GM18520 (cell line): ENCODE data around the gene SLC25A33.

Experiments used
- ATAC-seq: cut with Tn5 transposase; IDR thresholded peaks from one replicate; pipeline ENCODE4 v1.9.1; 2021; ENCODE audit not compliant: unreplicated experiment

The SLC25A33 gene

DNA sequence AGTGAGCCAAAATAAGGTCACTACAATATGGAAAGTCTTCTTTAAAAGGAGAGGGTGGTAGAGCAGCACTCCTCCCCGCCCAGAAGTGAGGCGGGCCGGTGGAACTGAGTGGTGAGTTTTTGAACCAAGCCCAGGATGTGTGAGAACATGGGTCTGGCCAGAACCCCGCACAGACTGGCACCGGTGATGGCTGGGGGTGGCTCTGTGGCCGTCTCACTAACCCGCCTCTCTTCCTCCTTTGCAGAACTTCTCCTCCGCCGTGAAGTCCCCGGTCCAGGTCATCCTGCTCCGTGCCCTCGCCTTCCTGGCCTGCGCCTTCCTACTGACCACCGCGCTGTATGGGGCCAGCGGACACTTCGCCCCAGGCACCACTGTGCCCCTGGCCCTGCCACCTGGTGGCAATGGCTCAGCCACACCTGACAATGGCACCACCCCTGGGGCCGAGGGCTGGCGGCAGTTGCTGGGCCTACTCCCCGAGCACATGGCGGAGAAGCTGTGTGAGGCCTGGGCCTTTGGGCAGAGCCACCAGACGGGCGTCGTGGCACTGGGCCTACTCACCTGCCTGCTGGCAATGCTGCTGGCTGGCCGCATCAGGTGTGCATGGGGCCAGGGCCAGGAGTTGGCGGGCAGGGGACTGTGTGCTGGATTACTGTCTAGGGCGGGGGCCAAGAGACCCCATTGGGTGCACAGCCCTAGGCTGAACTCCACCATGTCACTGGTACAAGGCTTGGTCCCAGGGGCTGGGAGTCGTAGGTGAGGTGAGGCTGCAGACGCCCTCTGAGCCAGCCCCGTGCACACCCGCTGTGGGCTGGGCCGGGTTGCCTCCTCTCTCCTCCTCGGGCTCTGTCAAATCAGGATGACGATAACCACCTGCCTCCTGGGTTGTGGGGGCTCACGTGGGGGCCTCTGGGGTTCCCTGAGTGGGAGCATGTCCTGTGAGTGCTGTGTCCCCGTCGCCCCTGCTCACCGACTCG is 61.9 kb downstream of the SLC25A33 start:
- no peak for ATAC-seq

DNA sequence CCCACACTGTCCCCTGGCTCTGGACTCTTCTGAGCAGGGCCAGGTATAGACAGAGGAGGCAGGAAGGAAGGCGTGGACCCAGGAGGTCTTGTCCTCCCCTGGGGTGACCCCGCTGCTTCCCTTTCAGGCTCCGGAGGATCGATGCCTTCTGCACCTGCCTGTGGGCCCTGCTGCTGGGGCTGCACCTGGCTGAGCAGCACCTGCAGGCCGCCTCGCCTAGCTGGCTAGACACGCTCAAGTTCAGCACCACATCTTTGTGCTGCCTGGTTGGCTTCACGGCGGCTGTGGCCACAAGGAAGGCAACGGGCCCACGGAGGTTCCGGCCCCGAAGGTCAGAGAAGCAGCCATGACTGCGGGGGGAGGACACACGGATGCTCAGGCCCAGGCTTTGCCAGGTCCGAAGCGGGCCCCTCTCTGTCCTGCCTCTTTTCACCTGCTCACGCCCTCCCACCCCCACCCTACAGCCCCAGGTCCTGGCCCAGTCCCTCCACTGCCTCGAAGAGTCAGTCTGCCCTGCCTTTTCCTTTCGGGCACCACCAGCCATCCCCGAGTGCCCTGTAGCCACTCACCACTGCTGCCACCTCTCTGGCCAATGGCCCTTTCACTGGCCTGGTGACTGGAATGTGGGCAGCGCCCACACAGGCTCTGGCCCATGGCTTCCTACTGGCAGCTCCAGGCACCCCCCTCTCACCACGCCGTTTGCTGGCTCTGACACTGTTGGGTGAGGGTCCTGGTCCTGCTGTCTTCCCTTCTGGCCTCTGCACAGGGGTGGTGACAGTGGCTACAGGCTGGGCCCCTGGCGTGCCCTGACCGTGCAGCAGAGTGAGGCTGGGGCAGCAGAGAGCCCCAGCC is 62.9 kb downstream of the SLC25A33 start:
- no peak for ATAC-seq

DNA sequence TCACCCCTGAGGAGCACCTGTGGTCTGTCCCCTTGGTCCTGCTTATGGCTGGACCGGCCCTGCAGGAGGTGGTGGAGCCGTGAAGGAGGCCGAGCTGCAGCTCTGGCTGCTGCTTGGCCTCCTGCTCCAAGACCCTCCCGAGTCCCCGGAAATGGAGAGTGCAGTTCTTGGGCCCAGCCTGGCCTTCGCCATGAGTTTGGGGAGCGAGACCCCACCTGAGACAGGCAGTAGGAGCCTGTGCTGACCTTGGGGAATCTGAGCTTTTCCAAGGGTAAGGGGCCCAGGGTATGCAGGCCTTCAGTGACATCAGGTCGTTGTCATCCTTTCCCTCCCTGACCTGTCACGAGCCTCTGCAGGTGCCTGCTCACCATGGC is 63.5 kb downstream of the SLC25A33 start:
- ATAC-seq, result no peak

DNA sequence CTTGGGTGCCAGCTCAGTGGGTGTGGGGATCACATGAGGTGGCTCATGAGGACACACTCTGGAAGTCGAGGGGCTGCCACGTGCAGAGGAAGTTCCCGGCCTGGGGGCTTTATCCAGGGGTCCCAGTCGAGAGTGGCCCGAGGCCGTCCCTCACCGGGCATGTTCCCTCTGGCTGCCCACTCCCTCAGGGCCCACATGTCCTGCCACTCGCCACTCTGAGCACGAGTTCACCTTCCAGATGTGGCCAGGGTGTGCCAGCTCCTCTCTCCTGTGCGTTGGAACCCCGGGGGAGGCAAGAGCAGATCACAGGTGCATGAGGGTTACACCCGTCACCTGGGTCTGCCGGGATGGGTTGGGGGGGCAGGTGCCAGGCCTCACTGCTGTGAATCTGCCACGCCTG is 64.0 kb downstream of the SLC25A33 start:
- no peak for ATAC-seq

DNA sequence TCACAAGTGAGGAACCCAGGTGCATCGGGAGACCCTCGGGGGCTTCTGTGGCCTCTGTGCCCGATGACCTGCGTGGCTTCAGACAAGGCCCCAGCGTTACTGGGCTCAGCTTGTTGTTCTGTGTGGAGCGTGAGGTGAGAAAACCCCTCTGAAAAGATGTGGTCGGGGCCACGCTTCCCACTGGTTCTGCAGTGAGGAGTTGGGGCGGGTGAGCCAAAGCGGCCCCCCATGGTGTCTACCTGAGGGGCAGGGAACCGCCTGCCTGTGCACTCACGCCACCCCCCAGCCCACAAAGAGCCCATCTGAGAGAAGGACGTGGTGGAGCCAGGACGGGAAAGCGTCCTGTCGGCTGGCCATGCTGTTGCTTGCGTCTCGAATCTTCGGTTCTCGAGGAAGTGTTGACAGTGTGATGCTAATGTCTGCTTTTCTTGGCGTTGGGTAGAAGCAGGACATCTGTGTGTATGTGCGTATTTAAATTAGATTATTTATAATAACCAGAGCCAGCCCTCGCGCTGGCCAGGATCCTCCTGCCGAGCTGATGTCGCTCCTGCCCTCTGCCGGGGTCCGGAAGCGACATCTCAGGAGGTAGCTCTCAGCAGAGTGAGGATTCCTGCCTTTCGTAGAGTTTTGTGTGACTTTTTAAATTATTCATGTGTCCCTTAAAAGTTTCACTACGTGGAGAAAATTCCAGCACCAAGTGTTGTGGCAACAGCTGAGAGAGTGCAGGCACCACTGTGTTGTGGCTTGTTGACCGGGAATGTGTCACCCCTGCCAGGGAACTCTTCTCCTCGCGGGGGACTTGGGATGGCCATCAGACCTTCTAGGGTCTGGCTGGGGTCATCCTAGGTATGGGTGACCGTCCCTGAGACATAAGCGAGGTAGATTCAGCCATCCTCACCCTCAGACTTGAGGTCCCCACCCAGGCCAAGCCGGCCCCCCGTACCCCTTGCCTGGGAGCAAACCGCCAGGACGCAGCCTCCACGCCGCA is 64.8 kb downstream of the SLC25A33 start:
- ATAC-seq, result no peak

DNA sequence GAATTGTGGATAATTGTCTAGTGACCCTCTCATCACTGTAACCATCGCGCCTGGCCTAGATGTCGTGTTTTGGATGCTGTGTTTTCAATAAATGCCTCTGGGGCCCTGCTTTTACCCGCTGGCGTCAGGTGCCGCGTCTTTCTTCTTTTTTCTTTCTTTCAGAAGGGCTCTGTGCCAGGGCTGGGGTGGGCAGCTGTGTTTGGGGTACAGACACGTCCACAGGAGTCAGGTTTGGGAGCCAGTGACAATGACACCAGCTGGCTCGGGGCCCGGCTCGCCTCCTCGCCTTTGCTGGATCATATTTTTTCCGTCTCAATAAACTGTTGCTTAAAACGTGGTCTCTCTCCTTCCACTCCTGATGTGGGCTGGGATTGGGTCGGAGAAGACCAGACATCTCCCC is 65.6 kb downstream of the SLC25A33 start:
- no peak for ATAC-seq

DNA sequence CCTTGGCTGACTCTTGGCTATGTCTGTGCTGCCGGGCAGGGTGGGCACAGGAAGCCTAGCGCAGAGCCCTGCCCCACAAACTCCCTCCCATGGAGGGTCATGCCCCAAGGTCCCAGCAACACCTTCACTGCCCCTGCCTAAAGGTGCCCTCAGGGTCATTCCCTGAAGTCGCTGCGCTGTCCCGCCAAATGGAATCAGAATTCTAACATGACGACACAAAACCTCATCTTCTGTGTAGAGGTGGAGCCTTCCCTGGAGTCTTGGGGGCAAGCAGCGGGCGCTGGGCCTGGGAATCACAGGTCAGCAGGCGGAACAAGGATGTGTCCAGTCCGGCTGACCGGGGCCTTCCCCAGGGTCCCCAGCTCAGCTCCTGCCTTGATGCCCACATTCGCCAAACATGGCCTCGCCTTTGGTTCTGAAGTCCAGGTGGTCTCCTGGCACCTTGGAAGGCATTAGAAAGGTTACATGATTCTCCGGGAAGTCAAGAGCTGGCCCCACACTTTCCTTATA is 66.7 kb downstream of the SLC25A33 start:
- no peak for ATAC-seq

DNA sequence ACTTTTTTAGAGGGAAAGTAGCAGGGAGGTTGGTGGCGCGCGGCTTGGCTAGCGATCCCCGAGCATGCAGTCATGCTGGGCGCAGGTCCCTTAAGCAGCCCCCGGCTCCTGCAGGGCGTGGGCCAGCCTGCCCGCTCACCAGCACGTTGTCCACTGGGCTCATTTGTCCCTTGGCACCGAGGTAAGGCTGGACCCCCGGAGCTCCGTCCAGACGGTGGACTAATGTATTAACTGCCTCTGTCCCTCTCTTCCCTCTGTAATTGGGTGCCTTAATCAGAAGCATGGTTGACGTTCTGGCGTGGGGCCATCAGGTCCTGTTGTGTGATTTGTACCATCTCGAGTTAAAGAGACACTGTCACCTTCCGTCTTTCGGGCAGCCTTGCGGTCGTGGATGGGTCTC is 67.2 kb downstream of the SLC25A33 start:
- ATAC-seq, result no peak

DNA sequence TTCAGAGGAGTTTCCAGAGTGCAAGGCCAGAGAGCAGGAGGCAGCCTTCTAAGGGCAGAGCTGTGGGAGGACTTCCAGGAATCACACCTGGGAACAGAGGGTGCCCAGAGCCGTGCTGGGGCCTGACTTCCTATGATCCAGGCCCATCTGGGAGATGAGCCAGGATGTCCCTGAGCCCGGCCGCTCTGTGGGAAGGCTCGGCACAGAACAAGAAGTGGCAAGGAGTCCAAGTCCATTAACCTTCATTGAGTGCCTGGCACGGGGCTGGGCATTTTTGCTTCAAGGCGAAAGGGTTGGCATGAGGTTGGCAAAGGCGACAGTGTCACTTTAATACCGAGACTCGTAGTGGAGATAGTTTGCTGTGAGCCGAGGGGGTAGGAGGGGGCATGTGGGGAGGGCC is 67.7 kb downstream of the SLC25A33 start:
- no peak for ATAC-seq

DNA sequence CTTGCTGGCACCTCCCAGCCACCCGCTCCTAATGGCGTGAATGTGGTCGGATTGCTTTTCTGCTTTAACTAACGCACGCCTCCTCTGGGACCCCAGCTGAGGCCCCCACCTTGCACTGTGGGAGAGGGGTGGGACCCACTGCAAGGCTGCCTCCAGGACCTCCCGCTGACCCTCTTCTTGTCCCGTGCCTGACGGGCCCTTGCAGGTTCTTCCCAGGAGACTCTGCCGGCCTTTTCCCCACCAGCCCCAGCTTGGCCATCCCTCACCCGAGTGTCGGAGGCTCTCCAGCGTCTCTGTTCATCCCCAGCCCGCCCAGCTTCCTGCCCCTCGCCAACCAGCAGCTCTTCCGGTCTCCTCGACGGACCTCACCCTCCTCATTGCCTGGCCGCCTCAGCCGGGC is 68.1 kb downstream of the SLC25A33 start:
- ATAC-seq, result no peak

DNA sequence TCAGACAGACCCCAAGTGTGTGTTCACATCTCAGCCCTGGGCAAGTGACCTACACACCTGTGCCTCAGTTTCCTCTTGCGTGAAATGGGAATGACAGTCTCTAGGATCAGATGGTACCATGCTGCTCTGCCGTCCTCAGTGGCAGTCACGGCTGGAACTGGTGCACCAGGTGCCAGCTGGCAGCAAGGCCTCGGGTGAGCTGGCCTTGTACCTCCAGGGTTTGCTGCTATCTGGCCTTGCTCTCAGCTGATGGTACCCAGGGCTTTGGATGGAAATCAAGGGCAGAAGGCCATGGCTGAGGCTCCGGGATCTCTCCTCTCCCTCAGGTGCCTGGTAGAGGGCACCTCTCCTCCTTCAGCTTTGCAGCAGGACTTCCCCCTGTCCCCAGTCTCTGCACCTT is 70.7 kb downstream of the SLC25A33 start:
- ATAC-seq, result no peak

DNA sequence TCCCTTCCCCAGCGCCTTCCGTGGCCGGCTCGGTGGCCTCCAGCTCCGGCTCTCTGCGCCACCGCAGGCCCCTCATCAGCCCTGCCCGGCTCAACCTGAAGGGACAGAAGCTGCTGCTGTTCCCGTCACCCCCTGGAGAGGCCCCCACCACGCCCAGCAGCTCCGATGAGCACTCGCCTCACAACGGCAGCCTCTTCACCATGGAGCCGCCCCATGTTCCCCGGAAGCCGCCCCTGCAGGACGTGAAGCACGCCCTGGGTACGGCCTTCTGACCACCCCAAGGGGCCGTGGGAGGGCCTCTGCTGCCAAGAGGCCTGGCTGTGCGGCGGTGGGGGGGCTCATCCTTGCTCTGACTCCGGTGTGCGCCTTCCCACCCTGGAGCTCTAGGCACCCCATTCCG is 71.3 kb downstream of the SLC25A33 start:
- ATAC-seq, result no peak

DNA sequence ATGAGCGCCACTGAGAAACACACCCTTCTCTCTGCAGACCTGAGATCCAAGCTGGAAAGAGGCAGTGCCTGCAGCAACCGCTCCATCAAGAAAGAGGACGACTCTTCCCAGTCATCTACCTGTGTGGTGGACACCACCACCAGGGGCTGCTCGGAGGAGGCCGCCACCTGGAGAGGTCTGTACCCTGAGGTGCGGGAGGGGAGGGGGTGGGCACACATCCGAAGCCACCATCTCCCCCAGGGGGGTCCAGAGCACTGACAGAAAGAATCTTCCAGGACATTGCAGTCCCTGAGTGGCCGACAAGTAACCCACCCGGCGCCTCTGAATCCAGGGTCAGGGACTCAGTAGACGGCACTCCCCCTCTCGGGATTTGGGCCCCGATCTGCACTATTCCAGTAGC is 72.5 kb downstream of the SLC25A33 start:
- ATAC-seq, result no peak

DNA sequence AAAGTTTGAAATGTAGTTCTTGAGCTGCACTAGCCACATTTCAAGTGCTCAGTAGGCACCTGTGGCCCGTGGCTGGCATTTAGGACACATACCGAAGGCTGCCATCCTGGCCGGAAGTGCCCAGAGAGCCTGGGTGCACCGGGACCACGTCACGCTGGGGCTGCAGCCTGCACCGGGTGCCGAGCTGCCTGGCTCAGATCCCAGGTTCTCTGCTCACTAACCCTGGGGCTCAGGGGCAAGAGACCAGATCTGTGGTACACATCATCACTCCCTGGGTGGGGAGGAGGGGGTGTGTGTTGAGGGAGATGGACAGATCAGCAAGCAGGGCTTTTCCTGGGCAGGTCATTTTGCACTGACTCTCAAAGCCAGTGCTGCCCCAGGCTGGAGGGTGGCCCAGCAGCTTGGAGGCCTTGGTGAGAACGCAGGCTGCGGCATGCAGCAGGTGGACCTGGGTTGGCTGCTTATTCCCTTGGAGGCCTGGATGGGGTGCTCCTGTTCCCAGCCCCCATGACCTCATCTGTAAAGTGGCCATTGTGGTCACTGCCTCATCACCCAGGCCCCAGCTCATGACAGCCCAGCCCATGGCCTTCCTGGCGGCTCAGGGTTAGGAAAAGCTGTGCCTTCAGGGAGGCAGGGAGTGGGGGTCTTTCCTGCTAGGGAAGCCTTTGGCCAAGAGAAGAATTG is 73.0 kb downstream of the SLC25A33 start:
- ATAC-seq, result no peak

DNA sequence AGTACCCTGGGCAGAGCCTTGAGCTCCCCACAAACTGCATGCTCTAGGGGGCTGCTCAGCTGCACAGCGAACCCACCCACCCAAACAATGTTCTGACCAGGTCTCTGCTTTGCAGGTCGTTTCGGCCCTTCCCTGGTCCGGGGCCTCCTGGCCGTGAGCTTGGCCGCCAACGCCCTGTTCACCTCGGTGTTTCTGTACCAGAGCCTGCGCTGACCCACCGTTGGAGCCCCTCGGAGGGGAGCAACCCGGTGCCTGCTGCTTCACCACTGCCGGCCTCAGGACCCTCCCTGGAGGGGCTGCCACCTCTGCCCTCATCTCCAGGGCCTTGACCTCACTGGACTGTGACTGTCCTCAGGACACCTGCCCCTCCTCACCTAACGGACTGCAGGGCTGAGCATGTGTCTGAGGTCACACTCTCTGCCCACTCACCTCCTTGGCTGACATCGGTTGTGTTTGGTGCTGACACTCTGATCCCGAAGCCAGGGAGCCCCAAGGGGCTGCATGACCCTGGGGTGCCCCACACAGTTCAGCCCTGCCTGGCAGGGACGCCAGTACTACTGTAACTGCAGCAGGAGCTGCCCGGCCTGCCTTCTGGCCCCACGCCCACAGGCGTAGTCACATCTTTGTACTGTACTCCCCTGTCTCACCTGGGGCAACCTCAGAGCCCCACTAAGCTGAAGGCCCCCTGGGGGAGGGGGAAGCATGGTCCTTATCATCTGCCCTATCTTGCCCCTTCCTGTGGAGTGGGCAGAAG is 73.8 kb downstream of the SLC25A33 start:
- no peak for ATAC-seq

DNA sequence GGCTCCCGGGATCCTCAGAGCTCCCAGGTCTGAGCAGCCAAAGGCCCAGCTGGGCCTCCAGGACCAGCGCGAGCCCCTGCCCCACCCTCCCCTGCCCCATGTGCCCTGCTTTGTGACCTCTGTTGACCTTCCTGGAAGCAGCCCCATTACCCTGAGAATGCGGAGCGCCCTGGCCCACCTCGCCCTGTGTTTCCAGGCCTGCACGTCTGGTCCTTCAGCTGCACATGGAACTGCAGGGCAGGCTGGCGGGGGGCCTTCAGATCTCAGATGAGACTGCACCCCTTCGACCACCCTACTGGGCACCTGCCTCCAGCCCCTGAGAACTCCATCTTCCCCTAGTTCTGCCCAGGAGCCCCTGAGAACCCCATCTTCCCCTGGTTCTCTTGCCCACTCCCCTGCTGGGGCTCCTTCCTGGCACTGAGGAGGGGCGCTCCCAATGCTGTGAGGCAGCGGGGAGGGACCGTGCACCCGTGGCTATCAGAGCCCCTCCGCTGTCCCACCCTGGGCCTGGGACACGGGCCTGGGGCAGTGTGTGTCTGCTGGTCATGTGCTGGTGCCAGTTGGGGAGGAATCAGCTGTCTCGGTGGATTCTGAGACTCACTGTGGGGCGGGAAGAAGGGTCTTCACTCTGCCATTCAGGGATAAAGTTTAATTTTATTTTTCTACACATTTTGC is 74.5 kb downstream of the SLC25A33 start:
- no peak for ATAC-seq

DNA sequence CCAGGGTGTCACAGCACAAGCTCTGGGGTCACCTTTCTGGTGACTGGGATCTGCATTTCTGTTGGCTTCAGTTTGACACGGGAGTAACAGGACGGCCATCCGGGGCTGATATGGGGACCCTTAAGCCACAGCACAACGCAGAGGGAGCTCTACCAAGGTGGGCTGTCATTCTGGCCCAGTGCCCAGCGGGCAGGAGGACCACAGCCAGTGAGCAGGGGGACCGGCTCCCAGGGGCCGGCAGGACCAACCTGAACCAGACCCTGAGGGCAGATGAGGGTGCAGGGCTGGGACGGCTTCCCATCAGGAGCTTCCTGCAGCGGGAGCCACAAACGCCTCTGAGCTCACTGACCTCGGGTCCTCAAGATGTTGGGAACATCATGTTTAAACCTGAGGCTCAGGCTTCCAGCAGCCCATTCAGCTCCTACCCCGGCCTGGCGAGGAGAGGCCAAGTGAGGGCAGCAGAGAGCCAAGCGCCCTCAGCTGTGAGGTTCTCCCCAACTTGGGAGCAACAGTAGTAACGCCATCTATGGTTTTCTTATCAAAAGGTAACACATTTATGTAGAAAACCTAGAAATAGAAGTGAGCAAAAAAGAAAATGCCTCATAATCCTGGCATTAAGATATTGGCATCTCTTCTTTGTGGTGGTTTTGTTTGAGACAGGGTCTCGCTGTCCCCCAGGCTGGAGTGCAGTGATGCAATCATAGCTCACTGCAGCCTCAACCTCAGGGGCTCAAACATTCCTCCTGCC is 76.2 kb downstream of the SLC25A33 start:
- ATAC-seq, result no peak
